HG02973 (cell line): Measurements from ENCODE around the gene NDFIP1.

Experiments used
- ATAC-seq: cut with Tn5 transposase; IDR thresholded peaks from one replicate; pipeline ENCODE4 v1.9.1; 2021; ENCODE audit warnings: moderate library complexity; ENCODE audit not compliant: unreplicated experiment

The NDFIP1 gene

DNA sequence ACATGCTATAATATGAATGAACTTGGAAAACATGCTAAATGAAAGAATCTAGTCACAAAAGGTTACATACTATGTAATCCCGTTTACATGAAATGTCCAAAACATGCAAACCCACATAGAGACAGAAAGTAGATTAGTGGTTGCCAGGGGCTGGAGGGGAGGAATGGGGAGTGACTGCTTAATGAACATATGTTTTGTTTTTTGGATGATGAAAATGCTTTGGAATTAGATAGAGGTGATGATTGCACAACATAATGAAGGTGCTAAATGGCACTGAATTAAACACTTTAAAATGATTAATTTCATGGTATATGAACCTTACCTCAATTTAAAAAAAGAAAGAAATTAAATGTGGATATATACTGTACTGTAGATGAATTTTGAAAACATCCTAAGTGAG is 17.6 kb upstream of the NDFIP1 start:
- ATAC-seq: no peak

DNA sequence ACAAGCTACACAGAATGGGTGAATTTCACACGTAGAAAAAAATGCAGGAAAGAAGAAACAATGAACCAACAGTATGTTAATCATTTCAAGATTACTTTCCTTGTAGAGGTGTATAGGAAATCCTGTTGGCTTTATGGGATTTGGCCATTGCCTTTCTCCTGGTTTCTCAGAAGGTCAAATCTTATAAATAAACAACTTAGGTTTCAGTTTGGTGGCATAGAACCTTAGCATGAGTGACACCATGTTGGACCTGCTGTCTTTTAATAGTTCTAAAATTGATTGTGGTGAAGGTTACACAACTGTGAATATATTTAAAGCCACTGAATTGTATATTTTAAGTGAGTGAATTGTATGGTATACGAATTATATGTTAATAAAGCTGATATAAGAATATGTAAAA is 16.7 kb upstream of the NDFIP1 start:
- no peak for ATAC-seq

DNA sequence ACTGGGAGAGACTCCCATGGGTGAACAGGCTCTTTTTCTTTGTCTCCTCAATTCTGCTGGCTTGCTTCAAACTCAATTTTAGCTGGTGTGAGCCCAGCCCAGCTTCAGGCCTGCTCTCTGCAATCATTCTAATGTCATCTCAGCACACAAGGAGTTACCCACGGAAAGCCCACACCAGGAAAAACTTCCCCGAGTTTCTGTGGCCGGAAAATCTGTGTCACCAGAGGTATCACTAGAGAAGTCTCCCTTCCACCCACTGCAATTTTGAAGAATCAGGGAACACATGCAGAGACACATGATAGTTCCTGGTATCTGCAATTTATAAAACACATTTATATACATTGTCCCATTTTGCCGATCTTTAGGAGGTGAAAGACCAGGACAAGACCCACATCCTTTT is 13.5 kb upstream of the NDFIP1 start:
- no peak for ATAC-seq

DNA sequence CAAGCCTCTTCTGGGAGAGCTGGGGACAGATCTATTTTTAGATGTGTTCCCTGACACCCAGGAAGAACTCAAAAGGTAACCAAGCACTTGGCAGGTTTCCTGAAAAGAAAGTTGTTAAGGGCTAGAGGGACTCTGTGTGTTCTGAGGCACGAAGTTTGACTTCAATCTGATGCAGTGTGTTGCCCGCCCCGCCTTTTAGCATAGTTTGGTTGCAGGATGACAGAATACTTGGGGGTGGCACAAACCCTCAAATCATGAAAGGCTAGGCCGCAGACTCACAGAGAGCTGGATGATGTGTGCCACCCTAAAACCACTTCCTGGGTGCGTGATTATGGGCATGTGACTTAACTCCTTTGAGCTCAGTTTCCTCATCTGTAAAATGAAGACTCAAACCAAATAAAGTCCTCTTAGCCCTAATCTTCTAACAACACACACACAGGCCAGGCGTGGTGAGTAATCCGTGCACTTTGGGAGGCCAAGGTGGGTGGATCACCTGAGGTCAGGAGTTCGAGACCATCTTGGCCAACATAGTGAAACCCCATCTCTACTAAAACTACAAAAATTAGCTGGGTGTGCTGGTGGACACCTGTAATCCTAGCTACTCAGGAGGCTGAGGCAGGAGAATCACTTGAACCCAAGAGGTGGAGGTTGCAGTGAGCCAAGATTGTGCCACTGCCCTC is 12.8 kb upstream of the NDFIP1 start:
- no peak for ATAC-seq

DNA sequence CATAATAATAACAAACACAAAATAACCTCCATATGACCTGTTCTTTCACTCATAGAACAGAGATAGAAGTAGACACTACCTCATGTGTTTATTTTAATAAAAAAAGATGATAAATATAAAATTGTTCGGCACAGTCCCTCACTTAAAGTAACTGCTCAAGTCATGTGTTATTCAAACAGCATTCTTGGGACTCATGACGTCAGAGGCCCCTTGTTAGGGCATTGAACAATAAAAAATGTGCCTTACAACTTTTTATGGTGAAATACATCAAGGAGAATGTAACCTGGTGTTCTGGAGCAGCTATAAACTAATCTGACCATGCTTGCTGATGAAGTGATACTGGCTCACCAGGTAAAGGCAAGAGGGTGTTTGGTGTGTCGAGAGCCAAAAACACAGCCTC is 12.2 kb upstream of the NDFIP1 start:
- ATAC-seq: no peak

DNA sequence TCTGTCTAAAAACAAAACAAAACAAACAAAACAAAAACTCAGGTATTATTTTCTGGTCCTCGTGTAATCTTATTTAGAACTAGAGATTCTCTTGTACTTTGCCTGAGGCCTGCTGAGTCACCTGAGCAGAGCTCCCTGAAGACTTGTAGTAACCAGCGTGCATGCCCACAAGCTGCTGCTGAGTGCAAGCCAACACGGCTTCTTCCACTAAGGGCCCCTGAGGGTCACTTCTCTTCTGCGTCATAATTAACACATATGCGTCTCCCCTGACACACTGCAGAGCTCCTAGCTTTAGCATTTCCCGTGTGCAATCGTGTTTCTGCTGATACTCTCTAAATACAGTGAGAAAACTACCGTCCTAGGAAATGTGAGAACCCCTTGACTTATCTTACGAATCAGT is 10.9 kb upstream of the NDFIP1 start:
- ATAC-seq: no peak

DNA sequence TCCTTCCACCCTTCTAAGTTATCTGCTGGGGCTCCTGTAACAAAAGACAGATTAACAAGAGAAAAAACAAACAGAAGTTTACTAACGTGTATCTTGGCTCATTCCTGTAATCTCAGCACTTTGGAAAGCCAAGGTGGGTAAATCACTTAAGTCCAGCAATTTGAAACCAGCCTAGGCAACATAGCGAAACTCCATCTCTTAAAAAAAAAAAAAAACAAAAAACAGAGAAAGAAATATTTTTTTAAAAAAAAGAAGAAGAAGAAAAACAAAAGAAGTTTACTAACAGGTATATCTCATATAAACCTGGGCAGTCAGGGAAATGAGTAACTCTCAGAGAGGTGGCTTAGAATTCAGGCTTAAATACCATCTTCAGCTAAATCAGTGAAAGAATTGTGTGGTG is 10.3 kb upstream of the NDFIP1 start:
- no peak for ATAC-seq

DNA sequence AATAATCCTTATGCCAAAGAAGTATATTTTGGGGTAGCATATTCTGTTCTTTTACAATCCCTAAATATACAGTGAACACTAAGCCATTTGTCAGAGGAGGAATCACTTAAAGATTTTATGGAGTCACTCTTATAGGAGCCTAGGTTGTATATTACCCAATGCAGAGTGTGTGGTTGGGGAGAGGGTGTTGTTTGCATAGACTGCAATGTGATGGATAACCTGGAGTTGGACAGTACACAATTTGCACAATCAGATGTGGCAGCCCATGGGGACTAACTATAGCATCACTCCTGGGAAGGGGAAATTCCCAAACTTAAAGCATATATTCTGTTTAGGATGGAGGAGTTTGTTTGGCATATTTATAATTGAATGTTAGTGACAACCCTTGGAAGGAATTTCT is 9.6 kb upstream of the NDFIP1 start:
- no peak for ATAC-seq

DNA sequence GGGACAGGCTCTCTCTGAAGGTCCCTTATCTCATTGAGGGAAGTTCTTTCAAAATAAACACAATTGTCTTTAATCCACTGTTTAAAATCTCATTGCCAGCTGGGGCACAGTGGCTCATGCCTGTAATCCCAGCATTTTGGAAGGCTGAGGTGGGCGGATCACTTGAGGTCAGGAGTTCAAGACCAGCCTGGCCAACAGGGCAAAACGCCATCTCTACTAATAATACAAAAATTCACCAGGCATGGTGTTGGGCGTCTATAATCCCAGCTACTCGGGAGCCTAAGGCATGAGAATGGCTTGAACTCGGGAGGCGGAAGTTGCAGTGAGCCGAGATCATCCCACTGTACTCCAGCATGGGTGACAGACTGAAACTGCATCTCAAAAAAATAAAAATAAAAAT is 8.3 kb upstream of the NDFIP1 start:
- no peak for ATAC-seq

DNA sequence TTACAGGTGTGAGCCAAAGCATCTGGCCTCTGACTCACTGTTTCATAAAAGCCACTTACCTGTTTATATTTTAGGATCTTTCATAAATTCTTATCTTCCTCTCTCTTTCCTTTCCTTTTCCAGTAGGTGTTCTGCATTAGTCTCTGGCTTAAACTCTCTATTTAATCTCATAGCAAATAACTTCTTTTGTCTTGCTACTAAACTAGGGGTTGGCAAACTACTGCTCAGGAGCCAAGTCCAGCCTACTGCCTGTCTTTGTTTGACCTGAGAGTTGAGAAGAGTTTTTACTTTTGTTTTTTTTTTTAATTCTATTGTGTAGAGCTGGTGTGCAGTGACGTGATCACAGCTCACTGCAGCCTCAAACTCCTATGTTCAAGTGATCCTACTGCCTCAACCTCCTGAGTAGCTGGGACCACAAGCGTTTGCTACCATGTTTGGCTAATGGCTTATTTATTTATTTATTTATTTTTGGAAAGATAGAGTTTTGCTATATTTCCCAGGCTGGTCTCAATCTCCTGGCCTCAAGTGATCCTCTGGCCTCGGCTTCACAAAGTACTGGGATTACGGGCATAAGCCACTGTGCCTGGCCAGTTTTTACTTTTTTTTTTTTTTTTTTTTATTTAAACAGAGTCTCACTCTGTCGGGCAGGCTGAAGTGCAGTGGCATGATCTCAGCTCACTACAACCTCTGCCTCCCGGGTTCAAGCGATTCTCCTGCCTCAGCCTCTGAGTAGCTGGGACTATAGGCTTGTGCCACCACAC is 5.4 kb upstream of the NDFIP1 start:
- no peak for ATAC-seq

DNA sequence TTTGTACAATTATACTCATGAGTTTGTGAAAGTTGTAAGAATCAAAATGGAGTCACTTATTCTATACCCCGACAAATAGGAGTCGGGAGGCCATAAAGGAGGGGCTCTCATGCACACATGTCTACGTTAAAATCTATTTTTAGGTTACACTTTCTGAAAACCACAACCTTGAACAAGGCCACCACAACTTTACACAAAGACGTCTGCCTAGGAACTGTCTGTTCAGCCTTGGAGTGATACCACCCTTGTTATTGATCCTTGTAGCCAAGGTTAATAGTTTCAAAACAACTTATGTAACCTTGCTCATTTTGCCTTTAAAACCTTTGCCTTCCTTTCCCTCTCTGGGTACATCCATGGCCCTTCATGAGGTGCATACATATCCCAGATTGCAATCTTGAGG is 4.1 kb upstream of the NDFIP1 start:
- ATAC-seq: no peak

DNA sequence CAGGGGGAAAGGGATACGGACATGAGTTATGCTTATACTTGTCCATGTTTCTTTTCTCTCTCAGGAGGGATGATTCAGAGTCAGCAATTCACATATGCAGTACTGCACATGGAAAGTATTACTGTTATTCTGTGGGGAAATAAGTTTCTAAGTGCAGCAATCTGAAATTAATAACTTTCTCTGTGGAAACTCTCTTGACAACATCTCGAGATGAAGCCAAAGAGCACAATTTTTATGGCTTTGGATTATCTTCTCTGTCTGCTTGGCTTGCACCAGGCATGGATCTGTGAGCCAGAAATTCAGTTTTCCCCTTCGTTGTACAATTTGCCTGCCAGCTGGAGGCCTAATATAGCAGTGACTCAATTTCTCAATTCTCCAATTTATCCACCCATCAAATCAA is 2.5 kb upstream of the NDFIP1 start:
- no peak for ATAC-seq

DNA sequence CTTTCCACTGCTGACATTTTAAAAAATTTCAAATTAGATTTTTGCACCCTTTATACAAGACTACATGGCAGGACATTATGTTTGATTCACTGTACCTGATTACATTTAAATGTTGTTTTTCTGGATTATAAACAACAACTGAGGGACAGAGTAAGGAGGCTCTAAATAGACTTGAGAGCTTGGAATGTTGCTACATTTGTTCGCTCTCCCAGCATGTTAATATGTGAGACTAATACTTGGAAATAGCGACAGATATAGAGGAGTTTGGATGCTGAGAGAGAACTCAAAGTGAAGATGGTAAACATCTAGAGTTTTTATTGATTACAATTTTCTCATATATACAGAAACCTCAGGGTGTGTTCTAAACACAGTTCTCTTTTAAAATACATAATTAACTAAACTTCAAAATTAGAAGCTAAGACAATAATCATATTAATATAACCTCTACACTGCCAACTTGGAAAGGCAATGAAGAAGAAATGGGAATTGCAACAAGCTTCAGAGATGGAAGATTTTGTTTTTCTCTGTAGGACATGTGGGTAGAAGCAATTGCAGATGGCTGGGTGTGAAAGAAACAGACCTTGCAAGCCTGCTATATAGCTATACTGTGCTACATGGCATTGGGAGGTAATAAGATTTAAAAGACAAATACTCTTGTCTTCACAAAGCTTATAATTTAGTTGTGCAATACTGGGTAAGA is 1.4 kb upstream of the NDFIP1 start:
- ATAC-seq: no peak

DNA sequence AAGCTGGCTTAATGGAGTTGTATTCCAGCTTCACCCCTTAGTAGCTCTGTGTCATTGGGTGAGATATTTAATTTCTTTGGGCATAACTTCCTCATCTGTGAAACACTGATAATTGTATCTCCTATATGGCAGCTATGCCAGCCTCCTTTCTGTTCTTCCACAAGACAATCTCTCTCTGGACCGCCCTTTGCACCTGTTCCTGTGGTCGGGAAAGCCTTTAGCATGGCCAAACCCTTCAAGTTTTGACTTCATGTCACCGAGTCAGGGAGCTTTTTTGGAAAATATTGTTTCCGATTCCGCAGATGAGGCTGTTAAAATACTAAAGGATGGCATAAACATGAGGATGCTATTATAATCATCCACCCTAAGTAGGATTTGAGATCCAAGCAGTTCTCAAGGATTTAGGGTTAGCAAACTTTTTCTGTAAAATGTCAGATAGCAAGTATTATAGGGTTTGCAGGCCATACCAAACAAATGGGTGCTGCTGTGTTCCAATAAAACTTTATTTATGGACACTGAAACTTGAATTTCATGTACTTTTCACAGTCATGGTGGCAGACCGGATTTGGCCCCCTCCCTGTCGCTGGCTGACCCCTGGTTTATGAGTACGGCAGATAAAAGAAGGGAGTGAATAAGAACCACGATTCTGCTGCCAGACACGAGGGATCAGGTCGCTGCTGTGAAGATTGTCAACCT is 695 bp upstream of the NDFIP1 start:
- ATAC-seq: no peak

DNA sequence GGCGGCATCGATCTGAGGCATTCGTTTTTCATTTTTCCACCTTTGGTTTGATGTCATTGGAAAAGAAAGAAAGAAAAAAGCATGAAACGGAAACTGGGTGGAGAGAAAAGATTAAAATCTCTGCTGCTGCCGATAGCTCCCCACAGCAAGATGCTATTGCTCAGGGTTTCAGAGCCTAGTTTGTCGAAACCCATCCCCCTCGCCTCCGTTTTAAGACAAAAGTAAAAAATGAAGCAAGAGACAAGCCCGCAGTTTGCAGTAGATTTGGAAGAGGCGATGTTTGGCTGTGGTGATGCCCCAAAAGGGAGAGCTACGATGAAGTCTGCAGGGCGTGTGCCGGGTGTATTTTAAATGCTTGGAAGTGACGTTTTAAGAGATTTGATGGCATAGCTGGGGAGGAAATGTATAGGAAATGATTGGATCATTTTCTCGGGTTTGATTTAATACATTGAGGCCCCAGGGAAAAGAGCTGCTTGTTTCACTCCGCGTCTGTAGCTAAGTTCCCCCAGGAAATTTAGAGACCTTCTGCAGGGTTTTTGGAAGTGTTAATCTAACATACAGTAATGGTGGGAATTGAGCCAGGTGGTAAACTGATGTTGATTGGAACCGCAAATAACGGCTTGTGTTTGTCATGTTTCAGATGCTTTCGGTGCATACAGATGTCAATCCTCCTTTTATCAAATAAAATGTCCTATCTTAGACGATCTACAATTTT is 909 bp downstream of the NDFIP1 start:
- no peak for ATAC-seq

DNA sequence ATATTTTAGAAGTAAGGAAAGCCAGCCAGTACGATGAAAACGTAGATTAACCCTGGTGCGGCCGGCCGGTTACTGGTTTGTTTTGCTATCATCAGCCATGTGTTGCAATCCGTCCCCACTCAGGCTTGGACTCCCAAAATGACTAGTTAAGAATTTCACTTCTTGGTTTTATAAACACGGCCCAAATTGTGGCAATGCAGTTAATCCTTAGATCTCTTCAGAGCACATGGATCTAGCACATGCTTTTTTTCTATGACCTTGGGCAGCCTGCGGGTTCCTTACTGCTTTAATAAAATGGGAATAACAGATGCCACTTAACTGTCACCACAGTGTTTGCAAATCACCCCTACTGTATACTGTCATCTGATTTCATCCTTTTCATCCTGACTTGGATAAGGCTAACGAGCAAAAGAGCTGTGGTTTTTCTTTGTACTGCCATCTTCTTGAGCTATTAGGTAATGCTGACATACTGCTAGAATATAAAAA is 1.5 kb downstream of the NDFIP1 start:
- no peak for ATAC-seq

DNA sequence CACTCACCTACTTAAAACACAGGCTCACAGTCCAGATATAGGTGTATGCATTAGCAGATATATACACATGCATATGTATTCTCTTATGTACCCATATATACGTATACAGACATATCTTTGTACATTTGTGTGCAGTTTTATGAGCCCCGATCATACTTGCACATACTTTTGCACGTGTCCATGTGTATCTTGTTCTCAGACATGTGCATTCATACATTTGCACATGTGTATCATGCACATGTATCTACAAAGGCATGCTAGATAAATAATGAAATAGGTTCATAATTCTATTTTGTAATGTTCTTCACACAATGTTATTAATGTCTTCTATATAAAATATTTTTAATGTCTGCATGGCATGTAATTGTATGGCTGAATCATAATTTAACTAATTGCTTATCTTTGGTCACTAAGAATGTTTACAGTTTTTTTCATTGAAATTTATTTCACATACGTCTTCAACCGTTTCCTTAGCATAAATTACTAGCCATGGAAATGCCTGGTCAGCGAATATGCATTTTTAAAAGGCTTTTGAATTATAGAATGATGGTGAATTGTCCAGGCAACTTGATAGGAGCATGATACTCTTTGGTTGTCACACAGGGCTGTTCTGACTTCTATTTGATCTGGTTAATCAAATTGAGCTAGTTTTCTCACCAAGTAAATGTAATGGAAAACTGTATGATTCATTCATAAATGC is 2.6 kb downstream of the NDFIP1 start:
- ATAC-seq: no peak

DNA sequence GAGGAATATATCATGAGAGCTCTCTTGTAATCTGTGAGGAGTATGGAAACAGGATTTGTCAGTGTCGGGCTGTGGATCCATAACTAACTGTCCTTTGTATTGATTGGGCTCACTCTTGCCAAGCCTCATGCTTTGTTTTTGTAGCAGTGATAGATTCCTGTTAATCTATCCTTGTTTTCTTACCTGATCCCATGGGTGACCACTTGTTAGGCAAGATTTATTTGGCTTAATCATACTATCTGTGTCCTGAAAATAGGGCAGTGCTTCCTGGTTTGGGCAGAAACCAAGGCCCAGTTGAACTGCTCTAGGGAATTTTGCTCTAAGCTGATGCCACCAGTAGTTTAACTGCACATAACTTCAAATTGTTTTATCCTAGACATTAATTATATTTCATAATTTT is 6.1 kb downstream of the NDFIP1 start:
- no peak for ATAC-seq

DNA sequence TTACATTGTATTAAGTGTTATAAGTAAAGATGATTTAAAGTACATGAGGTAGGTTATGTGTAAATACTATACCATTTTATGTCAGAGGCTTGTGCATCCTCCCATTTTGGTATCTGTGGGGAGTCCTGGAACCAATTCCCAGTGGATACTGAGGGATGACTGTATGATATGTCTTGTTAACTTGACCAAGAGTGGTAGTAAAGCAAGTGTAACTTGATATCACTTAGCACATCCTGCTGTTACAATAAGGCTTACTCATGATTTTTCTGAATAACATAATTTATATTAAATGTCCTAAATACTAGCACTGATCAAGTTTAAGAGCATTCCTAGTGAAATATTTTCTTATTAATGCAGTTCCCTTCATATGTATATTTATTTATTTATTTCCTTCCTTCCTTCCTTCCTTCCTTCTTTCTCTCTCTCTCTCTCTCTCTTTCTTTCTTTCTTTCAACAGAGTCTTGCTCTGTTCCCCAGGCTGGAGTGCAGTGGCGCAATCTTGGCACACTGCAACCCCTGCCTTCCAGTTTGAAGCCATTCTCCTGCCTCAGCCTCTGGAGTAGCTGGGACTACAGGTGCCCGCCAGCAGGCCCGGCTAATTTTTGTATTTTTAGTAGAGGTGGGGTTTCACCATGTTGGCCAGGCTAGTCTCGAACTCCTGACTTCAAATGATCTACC is 7.5 kb downstream of the NDFIP1 start:
- ATAC-seq: no peak
